Measurements from ENCODE around the gene ATP1A3. TPM values are rescaled to one million over a fixed set of nuclear protein-coding genes. Genes with fewer than 3 reads are reported as not detected.

The ATP1A3 gene
- total RNA-seq, 1 experiment from 2014 or later, result 34.7 TPM

DNA sequence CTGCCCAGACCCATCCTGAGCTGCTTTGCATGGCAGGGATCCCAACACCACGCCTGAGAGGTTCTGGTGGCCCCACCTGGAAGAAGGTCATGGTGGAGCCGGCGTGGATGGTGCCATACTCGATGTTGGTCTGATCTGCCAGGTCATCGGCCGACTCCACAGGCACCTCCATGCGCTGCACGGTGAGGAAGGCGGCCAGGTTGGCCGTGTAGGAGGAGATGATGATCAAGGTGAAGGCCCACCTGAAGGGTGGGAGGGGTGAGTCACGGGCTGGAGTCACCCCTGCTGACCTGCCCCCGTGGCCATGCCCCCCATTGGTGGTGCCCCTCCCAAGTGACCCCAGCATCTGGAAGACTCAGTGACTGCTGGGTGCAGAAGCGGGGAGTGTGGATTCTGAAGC lies 12.5 kb upstream of the ATP1A3 start:
- ChIA-PET RAD21 (ENCODE audit: low non-redundant PET in 1 of 2, low total read pairs in 2 of 2, uncharacterized antibody in 2 of 2, unreplicated experiment in 2 of 2) (no interaction called here), POLR2A (no interaction called here), CTCF (interaction anchor here (2.2 kb wide), 1 partner anchor 22 kb away, joined by 9 read pairs; no protein-coding TSS in a partner anchor)
- no peak overlapping the region for H3K27ac ChIP-seq (ENCODE audit: low read depth, low read length)
- no peak overlapping the region for H3K9ac ChIP-seq (ENCODE audit: low read length)
- BruUV-seq (replicated peaks), result no TSS peak
- H3K27me3 ChIP-seq (ENCODE audit: insufficient read depth, low read length), result 0 out of 2 replicates have a peak, but pooled peaks cover 4% of the 10 kb centered on the region
- H3K9me2 ChIP-seq (ENCODE audit: insufficient read depth), result no peaks in the 10 kb centered on the region
- H2AFZ ChIP-seq (ENCODE audit: low read depth, low read length, poor library complexity, severe bottlenecking), result no peak overlapping the region
- no peaks in the 10 kb centered on the region for H3K36me3 ChIP-seq (ENCODE audit: control insufficient read depth in 1 of 2, insufficient read depth in 2 of 2, low read length in 2 of 2)
- H3K9me3 ChIP-seq (ENCODE audit: control insufficient read depth in 1 of 2, insufficient read depth in 1 of 2, low read depth in 1 of 2, low read length in 2 of 2), result no peaks in the 10 kb centered on the region
- no peaks in the 10 kb centered on the region for H4K20me1 ChIP-seq (ENCODE audit: insufficient read depth)
- intact Hi-C loops (cut with micrococcal nuclease), result no loop called here
- DNase-seq (ENCODE audit: low read depth, low spot score) (no peak), ATAC-seq (no peak)
- H3K79me2 ChIP-seq (ENCODE audit: insufficient read depth, low read length), result no peaks in the 10 kb centered on the region
- H3K4me3 ChIP-seq (replicated peaks in 1 of 2; ENCODE audit: low read depth in 1 of 2, low read length in 2 of 2), result no peak overlapping the region
- no peaks in the 10 kb centered on the region for H3K4me1 ChIP-seq (ENCODE audit: control insufficient read depth in 1 of 2, insufficient read depth in 2 of 2, low read length in 2 of 2)
- no peak for TF ChIP-seq ELF1 (IDR thresholded peaks at IDR 0.05; ENCODE audit: borderline replicate concordance, low read depth)
- TF ChIP-seq TCF7L2 (IDR thresholded peaks at IDR 0.05; ENCODE audit: borderline replicate concordance, extremely low read depth, insufficient read depth, insufficient read length), result no peak
- TF ChIP-seq, protein P1, sequence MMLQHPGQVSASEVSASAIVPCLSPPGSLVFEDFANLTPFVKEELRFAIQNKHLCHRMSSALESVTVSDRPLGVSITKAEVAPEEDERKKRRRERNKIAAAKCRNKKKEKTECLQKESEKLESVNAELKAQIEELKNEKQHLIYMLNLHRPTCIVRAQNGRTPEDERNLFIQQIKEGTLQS (IDR thresholded peaks at IDR 0.05), result no peak
- TF ChIP-seq EZH2phosphoT487 (IDR thresholded peaks at IDR 0.05; ENCODE audit: borderline replicate concordance), result no peak
- TF ChIP-seq ZFX (IDR thresholded peaks at IDR 0.05), result no peak
- TF ChIP-seq REST (IDR thresholded peaks at IDR 0.05; ENCODE audit: low read depth), result no peak
- no peak for TF ChIP-seq FOSL1 (IDR thresholded peaks at IDR 0.05; ENCODE audit: low read depth)
- TF ChIP-seq POLR2A (IDR thresholded peaks at IDR 0.05; ENCODE audit: borderline replicate concordance, extremely low read depth, insufficient read depth, insufficient read length), result no peak
- no peak for TF ChIP-seq SIN3A (IDR thresholded peaks at IDR 0.05; ENCODE audit: low read depth)
- no peak for TF ChIP-seq CBX3 (IDR thresholded peaks at IDR 0.05; ENCODE audit: low read depth)
- TF ChIP-seq POLR2AphosphoS5 (IDR thresholded peaks at IDR 0.05; ENCODE audit: low read depth, low read length), result no peak
- no peak for TF ChIP-seq EGR1 (IDR thresholded peaks at IDR 0.05; ENCODE audit: low read depth)
- H3K4me2 ChIP-seq (ENCODE audit: low read length), result no peak overlapping the region
